ENCODE measurements around the gene KANSL2. TPM values are rescaled to one million over a fixed set of nuclear protein-coding genes. Genes with fewer than 3 reads are reported as not detected.
A peak's percentile ranks its signal among the peaks of the same experiment; 100 is the strongest.

Gene KANSL2
- total RNA-seq, 2 experiments from 2014 or later, result 142 to 144 TPM

- Histone ChIP-seq H3K9me3 (ENCODE audit: control insufficient read depth in 1 of 2, insufficient read depth in 1 of 2, low read length in 2 of 2) (no peaks in the 10 kb centered on the region), H3K27ac (ENCODE audit: low read depth in 1 of 2, low read length in 2 of 2) (no peak overlapping the region), H3K36me3 (ENCODE audit: insufficient read depth, low read length) (peaks cover 70% of the 10 kb centered on the region), H3K4me3 (ENCODE audit: low read length) (no peak overlapping the region), H3K4me1 (ENCODE audit: insufficient read depth, low read length) (no peaks in the 10 kb centered on the region), H3K27me3 (ENCODE audit: control insufficient read depth in 1 of 2, insufficient read depth in 2 of 2, low read length in 2 of 2) (no peaks in the 10 kb centered on the region)
- H3K27me3 Mint-ChIP-seq, result no peaks in the 10 kb centered on the region
- DNase-seq (no peak), ATAC-seq (ENCODE audit: poor library complexity) (no peak)
- peaks cover 84% of the 10 kb centered on the region for H3K36me3 Mint-ChIP-seq (ENCODE audit: low read depth)
- POLR2A ChIA-PET, result interaction anchor here (1.3 kb wide), 1 partner anchor 9 kb away, joined by 6 read pairs; the partner anchor contains the start of gene KANSL2
- no peak overlapping the region for H3K27ac Mint-ChIP-seq
- CTCF ChIA-PET, result interaction anchor here (2.0 kb wide), 1 partner anchor 8 kb away, joined by 5 read pairs; the partner anchor contains the start of gene KANSL2
- H3K4me1 Mint-ChIP-seq (ENCODE audit: low read depth), result peaks cover 23% of the 10 kb centered on the region
- TF ChIP-seq, protein P1, sequence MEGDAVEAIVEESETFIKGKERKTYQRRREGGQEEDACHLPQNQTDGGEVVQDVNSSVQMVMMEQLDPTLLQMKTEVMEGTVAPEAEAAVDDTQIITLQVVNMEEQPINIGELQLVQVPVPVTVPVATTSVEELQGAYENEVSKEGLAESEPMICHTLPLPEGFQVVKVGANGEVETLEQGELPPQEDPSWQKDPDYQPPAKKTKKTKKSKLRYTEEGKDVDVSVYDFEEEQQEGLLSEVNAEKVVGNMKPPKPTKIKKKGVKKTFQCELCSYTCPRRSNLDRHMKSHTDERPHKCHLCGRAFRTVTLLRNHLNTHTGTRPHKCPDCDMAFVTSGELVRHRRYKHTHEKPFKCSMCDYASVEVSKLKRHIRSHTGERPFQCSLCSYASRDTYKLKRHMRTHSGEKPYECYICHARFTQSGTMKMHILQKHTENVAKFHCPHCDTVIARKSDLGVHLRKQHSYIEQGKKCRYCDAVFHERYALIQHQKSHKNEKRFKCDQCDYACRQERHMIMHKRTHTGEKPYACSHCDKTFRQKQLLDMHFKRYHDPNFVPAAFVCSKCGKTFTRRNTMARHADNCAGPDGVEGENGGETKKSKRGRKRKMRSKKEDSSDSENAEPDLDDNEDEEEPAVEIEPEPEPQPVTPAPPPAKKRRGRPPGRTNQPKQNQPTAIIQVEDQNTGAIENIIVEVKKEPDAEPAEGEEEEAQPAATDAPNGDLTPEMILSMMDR (IDR thresholded peaks at IDR 0.05), result no peak
- no peak overlapping the region for H3K4me3 Mint-ChIP-seq
- intact Hi-C loops (cut with DNase I, micrococcal nuclease), result no loop called here
- no peaks in the 10 kb centered on the region for H3K9me3 Mint-ChIP-seq
Observed at GRCh38 chr12:48690990-48691389, 9.0 kb upstream of the KANSL2 start.

DNA sequence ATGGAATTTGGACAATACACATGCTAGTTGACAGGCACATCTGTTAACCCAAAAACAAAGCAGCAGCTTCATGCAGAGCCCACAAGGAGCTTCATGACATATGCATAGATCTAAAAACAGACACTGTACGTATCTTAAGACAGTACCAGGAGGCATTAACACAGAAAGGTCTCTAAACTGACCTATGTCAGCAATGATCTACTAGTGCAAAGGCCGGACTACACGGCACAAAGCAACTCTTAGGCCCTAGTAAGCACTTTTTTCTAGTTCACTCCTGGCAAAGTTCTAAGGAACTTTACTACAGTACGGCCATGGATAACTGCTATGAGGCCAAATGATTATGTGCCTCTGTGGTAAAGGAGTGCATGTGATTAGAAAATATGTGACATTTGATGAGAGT lies 8.4 kb upstream of the KANSL2 start:
- H3K9me3 ChIP-seq (ENCODE audit: control insufficient read depth in 1 of 2, insufficient read depth in 1 of 2, low read length in 2 of 2), result no peaks in the 10 kb centered on the region
- Mint-ChIP-seq H3K4me3 (no peak overlapping the region), H3K36me3 (ENCODE audit: low read depth) (peaks cover 78% of the 10 kb centered on the region), H3K27ac (no peak overlapping the region), H3K4me1 (ENCODE audit: low read depth) (peaks cover 20% of the 10 kb centered on the region), H3K9me3 (no peaks in the 10 kb centered on the region), H3K27me3 (no peaks in the 10 kb centered on the region)
- no peaks in the 10 kb centered on the region for H3K27me3 ChIP-seq (ENCODE audit: control insufficient read depth in 1 of 2, insufficient read depth in 2 of 2, low read length in 2 of 2)
- no peak overlapping the region for H3K4me3 ChIP-seq (ENCODE audit: low read length)
- ChIA-PET POLR2A (no interaction called here), CTCF (interaction anchor here (2.0 kb wide), 1 partner anchor 8 kb away, joined by 5 read pairs; the partner anchor contains the start of gene KANSL2)
- H3K4me1 ChIP-seq (ENCODE audit: insufficient read depth, low read length), result no peaks in the 10 kb centered on the region
- intact Hi-C loops (cut with DNase I, micrococcal nuclease), result no loop called here
- ATAC-seq (ENCODE audit: poor library complexity) (no peak), DNase-seq (no peak)
- H3K27ac ChIP-seq (ENCODE audit: low read depth in 1 of 2, low read length in 2 of 2), result no peak overlapping the region
- TF ChIP-seq, protein P1 (IDR thresholded peaks at IDR 0.05), result no peak
- peaks cover 64% of the 10 kb centered on the region for H3K36me3 ChIP-seq (ENCODE audit: insufficient read depth, low read length)

DNA sequence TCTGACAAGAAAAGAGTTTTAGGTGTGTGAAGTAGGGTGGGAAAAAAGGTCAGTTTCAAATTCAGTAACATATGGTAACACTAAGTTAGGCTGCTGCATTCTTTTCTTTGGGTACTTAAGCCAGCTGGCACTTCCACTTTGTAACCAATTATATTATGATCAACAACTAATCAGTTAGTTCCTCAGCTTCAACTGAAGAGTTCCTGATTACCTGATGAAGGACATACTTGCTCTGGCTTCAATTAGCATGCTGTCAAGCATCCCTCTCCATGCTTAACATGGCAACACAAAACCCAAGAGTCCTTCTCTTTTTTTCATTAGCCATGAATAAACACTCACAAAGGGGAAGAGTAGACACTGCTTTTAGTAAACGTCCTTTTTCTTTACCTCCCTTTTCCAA lies 6.8 kb upstream of the KANSL2 start:
- H3K27me3 Mint-ChIP-seq, result no peaks in the 10 kb centered on the region

More for the DNA sequence above, 6.8 kb upstream of the KANSL2 start:
- CTCF ChIA-PET, result interaction anchor here (0.5 kb wide), 1 partner anchor 10 kb away, joined by 3 read pairs; no protein-coding TSS in a partner anchor
- intact Hi-C loops (cut with DNase I, micrococcal nuclease), result no loop called here
- DNase-seq, result no peak
- peaks cover 19% of the 10 kb centered on the region for H3K4me1 Mint-ChIP-seq (ENCODE audit: low read depth)
- no peaks in the 10 kb centered on the region for H3K27me3 ChIP-seq (ENCODE audit: control insufficient read depth in 1 of 2, insufficient read depth in 2 of 2, low read length in 2 of 2)
- POLR2A ChIA-PET, result no interaction called here
- H3K4me3 Mint-ChIP-seq, result no peak overlapping the region
- peaks cover 62% of the 10 kb centered on the region for H3K36me3 Mint-ChIP-seq (ENCODE audit: low read depth)
- H3K4me3 ChIP-seq (ENCODE audit: low read length), result no peak overlapping the region
- no peaks in the 10 kb centered on the region for H3K4me1 ChIP-seq (ENCODE audit: insufficient read depth, low read length)
- H3K27ac Mint-ChIP-seq, result peak overlapping the region; percentile 35
- no peak overlapping the region for H3K27ac ChIP-seq (ENCODE audit: low read depth in 1 of 2, low read length in 2 of 2)
- TF ChIP-seq, protein P1 (IDR thresholded peaks at IDR 0.05), result no peak
- ATAC-seq (ENCODE audit: poor library complexity), result no peak
- peaks cover 48% of the 10 kb centered on the region for H3K36me3 ChIP-seq (ENCODE audit: insufficient read depth, low read length)
- no peaks in the 10 kb centered on the region for H3K9me3 ChIP-seq (ENCODE audit: control insufficient read depth in 1 of 2, insufficient read depth in 1 of 2, low read length in 2 of 2)
- no peaks in the 10 kb centered on the region for H3K9me3 Mint-ChIP-seq

Measured in CD4-positive, alpha-beta T cell (primary cell).